Activated CD8-positive, alpha-beta T cell treated with anti-CD3 and anti-CD28 coated beads for 36 hours (primary cell): Measurements from ENCODE around the gene UGT2A3. TPM values are rescaled to one million over a fixed set of nuclear protein-coding genes. Genes with fewer than 3 reads are reported as not detected.

ENCODE experiments used
- ATAC-seq: fragments of 200-7000 bp; cut with Tn5 transposase; one replicate; pipeline ENCODE4 v1.10.0; 2021; ENCODE audit warnings: mild to moderate bottlenecking, moderate library complexity
- CTCF ChIA-PET: fragments of 350-600 bp; sonication (Branson Sonifier 250); formaldehyde crosslinking; loops from one replicate; lab custom pipeline; 2021; ENCODE audit warnings: antibody characterized with exemption; lab: Charles Lee
- POLR2A ChIA-PET: fragments of 350-600 bp; sonication (Branson Sonifier 250); formaldehyde crosslinking; loops from one replicate; lab custom pipeline; 2021; ENCODE audit warnings: antibody characterized with exemption; lab: Charles Lee
- DNase-seq: peaks from one replicate; pipeline ENCODE4 v3.0.0-alpha.2; 2020
- H3K27ac Mint-ChIP-seq: one replicate; pipeline ENCODE4 v1.8.0; 2021; ENCODE audit warnings: mild to moderate bottlenecking, mixed read lengths
- H3K27me3 Mint-ChIP-seq: one replicate; pipeline ENCODE4 v1.8.0; 2021; ENCODE audit warnings: mixed read lengths
- H3K36me3 Mint-ChIP-seq: one replicate; pipeline ENCODE4 v1.8.0; 2021; ENCODE audit warnings: low read depth, mixed read lengths
- H3K4me1 Mint-ChIP-seq: one replicate; pipeline ENCODE4 v1.8.0; 2021; ENCODE audit warnings: low read depth, mixed read lengths
- H3K4me3 Mint-ChIP-seq: one replicate; pipeline ENCODE4 v1.8.0; 2021; ENCODE audit warnings: mild to moderate bottlenecking, moderate library complexity, mixed read lengths
- H3K9me3 Mint-ChIP-seq: one replicate; pipeline ENCODE4 v1.8.0; 2021; ENCODE audit warnings: mixed read lengths
- intact Hi-C: fragments of 100-400 bp; cut with micrococcal nuclease; formaldehyde crosslinking; loops from one replicate; pipeline ENCODE4 v1.10.0; 2022
- total RNA-seq, 2 experiments: library from RNA; stranded (reverse); gene quantifications; one replicate each; pipeline ENCODE4 v1.2.3, GENCODE V29; 2021
- TF ChIP-seq, protein P1 (sequence below): fragments of 200-600 bp; IDR thresholded peaks from one replicate; pipeline ENCODE4 v1.8.0; 2022; ENCODE audit warnings: antibody characterized with exemption, mild to moderate bottlenecking

The UGT2A3 gene
- total RNA-seq, 2 experiments from 2014 or later, result not detected

DNA sequence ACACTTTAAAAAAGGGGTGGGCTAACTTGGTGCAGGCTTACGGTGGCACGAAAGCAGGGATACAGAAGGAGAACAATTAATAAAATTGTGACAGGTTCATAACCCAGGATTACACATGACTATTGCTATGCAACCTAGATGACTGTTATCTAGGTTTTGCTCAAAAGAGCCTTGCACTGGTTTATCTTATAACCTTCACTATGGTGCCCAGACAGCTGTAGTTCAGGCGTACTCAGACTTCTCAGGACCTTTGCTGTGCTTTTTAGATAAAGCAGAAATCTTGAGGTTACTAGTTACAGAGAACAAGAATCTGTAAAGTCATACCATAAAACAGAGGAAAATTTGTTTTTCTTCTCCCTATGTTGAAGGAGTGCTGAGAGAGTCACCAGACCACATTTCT, 44.4 kb downstream of the UGT2A3 start:
- ChIA-PET CTCF (no interaction called here), POLR2A (no interaction called here)
- no peak for DNase-seq
- H3K4me3 Mint-ChIP-seq, result no peak overlapping the region
- TF ChIP-seq, protein P1, sequence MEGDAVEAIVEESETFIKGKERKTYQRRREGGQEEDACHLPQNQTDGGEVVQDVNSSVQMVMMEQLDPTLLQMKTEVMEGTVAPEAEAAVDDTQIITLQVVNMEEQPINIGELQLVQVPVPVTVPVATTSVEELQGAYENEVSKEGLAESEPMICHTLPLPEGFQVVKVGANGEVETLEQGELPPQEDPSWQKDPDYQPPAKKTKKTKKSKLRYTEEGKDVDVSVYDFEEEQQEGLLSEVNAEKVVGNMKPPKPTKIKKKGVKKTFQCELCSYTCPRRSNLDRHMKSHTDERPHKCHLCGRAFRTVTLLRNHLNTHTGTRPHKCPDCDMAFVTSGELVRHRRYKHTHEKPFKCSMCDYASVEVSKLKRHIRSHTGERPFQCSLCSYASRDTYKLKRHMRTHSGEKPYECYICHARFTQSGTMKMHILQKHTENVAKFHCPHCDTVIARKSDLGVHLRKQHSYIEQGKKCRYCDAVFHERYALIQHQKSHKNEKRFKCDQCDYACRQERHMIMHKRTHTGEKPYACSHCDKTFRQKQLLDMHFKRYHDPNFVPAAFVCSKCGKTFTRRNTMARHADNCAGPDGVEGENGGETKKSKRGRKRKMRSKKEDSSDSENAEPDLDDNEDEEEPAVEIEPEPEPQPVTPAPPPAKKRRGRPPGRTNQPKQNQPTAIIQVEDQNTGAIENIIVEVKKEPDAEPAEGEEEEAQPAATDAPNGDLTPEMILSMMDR, result no peak
- H3K27ac Mint-ChIP-seq, result no peak overlapping the region
- ATAC-seq, result no peak
- intact Hi-C loops, result no loop called here
- H3K36me3 Mint-ChIP-seq, result no peaks in the 10 kb centered on the region
- H3K27me3 Mint-ChIP-seq, result no peaks in the 10 kb centered on the region
- H3K4me1 Mint-ChIP-seq, result no peaks in the 10 kb centered on the region
- H3K9me3 Mint-ChIP-seq, result no peaks in the 10 kb centered on the region

DNA sequence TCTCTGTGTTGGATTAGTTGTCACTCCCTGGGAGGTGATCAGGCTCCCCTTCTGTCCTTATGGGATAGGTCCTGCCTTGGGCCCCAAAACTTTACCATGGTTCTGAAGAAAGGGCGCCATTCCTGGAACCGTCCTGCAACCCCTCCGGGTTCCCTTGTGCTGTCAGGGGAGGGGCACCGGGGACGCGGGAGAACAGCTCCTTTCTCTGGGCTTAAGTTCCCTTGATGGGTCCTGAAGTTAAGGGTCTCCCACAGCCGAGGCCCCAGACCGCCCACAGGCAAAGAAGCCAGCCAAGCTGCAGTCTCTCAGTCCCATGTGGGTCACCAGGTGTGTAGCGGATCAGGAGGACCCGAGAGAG, 44.8 kb downstream of the UGT2A3 start:
- DNase-seq (no peak), ATAC-seq (no peak)
- no peak overlapping the region for H3K27ac Mint-ChIP-seq
- no peaks in the 10 kb centered on the region for H3K9me3 Mint-ChIP-seq
- no peaks in the 10 kb centered on the region for H3K36me3 Mint-ChIP-seq
- POLR2A ChIA-PET, result no interaction called here
- intact Hi-C loops, result no loop called here
- CTCF ChIA-PET, result no interaction called here
- TF ChIP-seq, protein P1, result no peak
- no peaks in the 10 kb centered on the region for H3K27me3 Mint-ChIP-seq
- no peaks in the 10 kb centered on the region for H3K4me1 Mint-ChIP-seq
- H3K4me3 Mint-ChIP-seq, result no peak overlapping the region

DNA sequence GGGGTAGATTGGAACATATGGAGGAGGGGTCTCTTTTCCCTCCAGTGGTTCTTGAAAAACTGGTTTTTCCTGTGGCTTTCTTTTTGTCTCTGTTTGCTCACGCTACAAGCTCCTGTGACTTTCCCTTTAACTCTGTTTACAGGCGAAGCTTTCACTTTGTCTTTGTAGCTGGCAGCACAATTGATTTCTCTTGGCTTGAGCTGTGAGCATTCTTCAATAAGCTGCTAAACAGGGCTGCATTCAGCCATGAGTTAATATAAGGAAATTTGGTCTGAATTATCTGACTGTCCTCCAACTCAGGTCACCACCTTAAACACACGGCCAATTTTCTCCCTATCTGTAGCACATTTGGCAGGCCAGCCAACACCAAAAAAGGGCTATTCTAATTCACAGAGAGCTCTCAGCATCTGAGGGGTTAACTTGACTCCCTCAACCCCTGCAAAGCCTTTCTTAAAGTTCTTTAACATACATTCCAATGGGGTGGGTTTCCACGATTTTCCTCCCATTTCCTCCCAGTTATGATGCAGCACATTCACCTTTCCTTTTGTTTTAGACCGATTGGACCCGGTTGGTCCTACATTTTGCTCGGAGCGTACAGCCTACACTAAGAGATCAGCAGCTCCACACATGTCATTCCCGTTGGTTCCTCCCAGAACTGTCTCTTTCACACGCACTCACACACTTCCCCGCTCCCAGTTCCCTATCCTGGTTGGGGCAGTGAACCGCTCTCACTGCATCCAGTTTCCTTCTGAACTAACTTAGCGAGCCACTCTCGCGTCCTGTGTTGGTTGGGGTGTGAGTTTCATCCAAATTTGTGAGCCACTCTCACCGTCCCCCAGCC, 45.4 kb downstream of the UGT2A3 start:
- Mint-ChIP-seq H3K27ac (no peak overlapping the region), H3K36me3 (no peaks in the 10 kb centered on the region), H3K27me3 (no peaks in the 10 kb centered on the region), H3K4me1 (no peaks in the 10 kb centered on the region), H3K9me3 (no peaks in the 10 kb centered on the region), H3K4me3 (no peak overlapping the region)
- POLR2A ChIA-PET, result no interaction called here
- TF ChIP-seq, protein P1, result no peak
- CTCF ChIA-PET, result no interaction called here
- DNase-seq, result no peak
- intact Hi-C loops, result no loop called here
- ATAC-seq, result no peak

DNA sequence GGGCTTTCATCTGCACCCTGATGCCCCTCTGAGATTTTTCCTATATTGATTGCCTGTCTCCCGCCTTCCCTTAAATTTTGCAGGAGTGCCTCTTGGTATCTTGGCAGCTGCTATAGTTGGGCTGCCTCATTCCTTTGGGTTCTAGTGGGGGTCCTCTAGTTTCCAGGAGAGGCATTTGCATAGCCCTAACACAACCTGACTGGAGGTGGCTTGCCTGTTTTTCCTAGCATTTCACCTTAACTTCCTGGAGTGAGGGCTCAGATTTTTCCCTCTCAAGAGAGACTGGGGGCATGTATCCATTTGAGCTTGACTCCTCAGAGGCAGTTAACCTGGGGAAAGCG, 46.0 kb downstream of the UGT2A3 start:
- Mint-ChIP-seq H3K27ac (no peak overlapping the region), H3K4me1 (no peaks in the 10 kb centered on the region), H3K27me3 (no peaks in the 10 kb centered on the region), H3K36me3 (no peaks in the 10 kb centered on the region), H3K4me3 (no peak overlapping the region), H3K9me3 (no peaks in the 10 kb centered on the region)
- ChIA-PET POLR2A (interaction anchor here (0.5 kb wide), 1 partner anchor 907 kb away, joined by 3 read pairs; no protein-coding TSS in a partner anchor), CTCF (no interaction called here)
- ATAC-seq, result no peak
- intact Hi-C loops, result no loop called here
- no peak for DNase-seq
- TF ChIP-seq, protein P1, result no peak

DNA sequence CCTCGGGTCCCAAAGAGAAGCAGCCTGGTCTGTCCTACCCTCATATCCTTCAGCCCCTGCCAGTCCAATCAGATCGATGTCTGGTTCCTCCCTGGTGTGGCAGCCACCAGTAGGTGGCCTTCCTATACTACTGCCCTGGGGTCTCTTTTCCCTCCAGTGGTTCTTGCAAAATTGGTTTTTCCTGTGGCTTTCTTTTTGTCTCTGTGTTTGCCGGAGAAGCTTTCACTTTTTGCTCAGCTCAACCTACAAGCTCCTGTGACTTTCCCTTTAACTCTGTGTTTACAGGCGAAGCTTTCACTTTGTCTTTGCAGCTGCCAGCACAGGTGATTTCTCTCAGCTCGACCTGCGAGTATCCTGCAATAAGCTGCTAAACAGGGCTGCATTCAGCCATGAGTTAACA, 46.8 kb downstream of the UGT2A3 start:
- TF ChIP-seq, protein P1, result no peak
- Mint-ChIP-seq H3K27me3 (no peaks in the 10 kb centered on the region), H3K4me1 (no peaks in the 10 kb centered on the region), H3K36me3 (no peaks in the 10 kb centered on the region), H3K9me3 (no peaks in the 10 kb centered on the region), H3K27ac (no peak overlapping the region), H3K4me3 (no peak overlapping the region)
- no peak for ATAC-seq
- DNase-seq, result no peak
- intact Hi-C loops, result no loop called here
- CTCF ChIA-PET, result no interaction called here
- POLR2A ChIA-PET, result no interaction called here
